Peyer's patch (tissue), 4 donors: Measurements from ENCODE around the gene MLX. TPM values are rescaled to one million over a fixed set of nuclear protein-coding genes. Genes with fewer than 3 reads are reported as not detected.

Experiments
- DNase-seq, 3 donors: peaks; one replicate each; pipeline ENCODE4 v3.0.0-alpha.2; 2017 to 2019
- H3K27ac ChIP-seq, 4 donors: fragments of 200-600 bp; sonication (generic); one replicate each; pipeline ENCODE4 v1.5.1; 2016 to 2019
- H3K27me3 ChIP-seq, 2 donors: fragments of 200-600 bp; sonication (generic); one replicate each; pipeline ENCODE4 v1.5.1; 2019
- H3K36me3 ChIP-seq, 3 donors: fragments of 200-600 bp; sonication (generic); one replicate each; pipeline ENCODE4 v1.5.1; 2016 to 2019
- H3K4me1 ChIP-seq, 4 donors: fragments of 200-600 bp; sonication (generic); one replicate each; pipeline ENCODE4 v1.5.1; 2016 to 2019
- H3K4me3 ChIP-seq, 4 donors: fragments of 200-600 bp; sonication (generic); 1 replicate in 3 of 4; 2 replicates in 1 of 4; pipeline ENCODE4 v1.5.1; 2016 to 2019; ENCODE audit warnings: mild to moderate bottlenecking in 1 of 4
- H3K9me3 ChIP-seq, 4 donors: fragments of 200-600 bp; sonication (generic); one replicate each; pipeline ENCODE4 v1.5.1; 2016 to 2019; ENCODE audit warnings: mild to moderate bottlenecking in 1 of 4
- POLR2A ChIP-seq, 2 donors: fragments of 450-650 bp; IDR thresholded peaks; one replicate each; pipeline ENCODE4 v1.5.1; 2017; ENCODE audit warnings: antibody characterized with exemption in 2 of 2, mild to moderate bottlenecking in 2 of 2, moderate library complexity in 2 of 2
- total RNA-seq, 4 donors: library from RNA; depleted of rRNA; stranded (reverse); fragments of >200 nt; gene quantifications; one replicate each; pipeline ENCODE4 v1.1.0, GENCODE V29; 2016
- TF ChIP-seq, protein P1 (sequence below), 6 experiments: fragments of 450-650 bp in 4 of 6; fragments of 200-600 bp in 2 of 6; sonication (generic) in 1 of 6; IDR thresholded peaks; one replicate each; pipeline ENCODE4 v1.5.1; 2017 to 2019; ENCODE audit warnings: antibody characterized with exemption in 6 of 6, mild to moderate bottlenecking in 3 of 6, moderate library complexity in 1 of 6

The MLX gene
- total RNA-seq, 4 donors from 2014 or later, result 65.2 to 180 (median 133) TPM

- peak overlapping the region in 1 of 4 donors; percentile 61 for H3K27ac ChIP-seq
These were observed 19.8 kb downstream of the MLX start for GRCh38 chr17:42586514-42587230.

DNA sequence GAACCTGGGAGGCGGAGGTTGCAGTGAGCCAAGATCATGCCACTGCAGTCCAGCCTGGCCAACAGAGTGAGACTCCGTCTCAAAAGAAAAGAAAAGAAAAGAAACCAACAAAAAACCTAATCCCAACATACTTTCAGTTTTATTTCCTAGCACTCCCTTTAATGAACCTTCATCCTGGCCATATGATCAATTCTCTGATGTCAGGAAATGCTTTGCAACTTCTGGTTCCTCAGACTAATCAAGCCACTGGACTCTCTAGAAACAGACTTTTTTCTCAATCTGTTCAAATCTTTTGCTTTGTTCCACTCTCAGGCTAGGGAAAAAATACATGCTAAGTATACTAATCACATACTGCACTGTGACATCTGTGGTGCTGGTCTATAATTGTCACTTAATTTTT lies 24.0 kb downstream of the MLX start:
- Histone ChIP-seq H3K4me3 (no peak overlapping the region), H3K27ac (no peak overlapping the region), H3K4me1 (peaks cover 0 to 11% (median 0%) of the 10 kb centered on the region in 4 donors), H3K36me3 (peaks cover 0 to 66% (median 0%) of the 10 kb centered on the region in 3 donors), H3K27me3 (no peaks in the 10 kb centered on the region), H3K9me3 (no peaks in the 10 kb centered on the region)
- no peak for TF ChIP-seq POLR2A (IDR thresholded peaks at IDR 0.05)
- TF ChIP-seq, protein P1, sequence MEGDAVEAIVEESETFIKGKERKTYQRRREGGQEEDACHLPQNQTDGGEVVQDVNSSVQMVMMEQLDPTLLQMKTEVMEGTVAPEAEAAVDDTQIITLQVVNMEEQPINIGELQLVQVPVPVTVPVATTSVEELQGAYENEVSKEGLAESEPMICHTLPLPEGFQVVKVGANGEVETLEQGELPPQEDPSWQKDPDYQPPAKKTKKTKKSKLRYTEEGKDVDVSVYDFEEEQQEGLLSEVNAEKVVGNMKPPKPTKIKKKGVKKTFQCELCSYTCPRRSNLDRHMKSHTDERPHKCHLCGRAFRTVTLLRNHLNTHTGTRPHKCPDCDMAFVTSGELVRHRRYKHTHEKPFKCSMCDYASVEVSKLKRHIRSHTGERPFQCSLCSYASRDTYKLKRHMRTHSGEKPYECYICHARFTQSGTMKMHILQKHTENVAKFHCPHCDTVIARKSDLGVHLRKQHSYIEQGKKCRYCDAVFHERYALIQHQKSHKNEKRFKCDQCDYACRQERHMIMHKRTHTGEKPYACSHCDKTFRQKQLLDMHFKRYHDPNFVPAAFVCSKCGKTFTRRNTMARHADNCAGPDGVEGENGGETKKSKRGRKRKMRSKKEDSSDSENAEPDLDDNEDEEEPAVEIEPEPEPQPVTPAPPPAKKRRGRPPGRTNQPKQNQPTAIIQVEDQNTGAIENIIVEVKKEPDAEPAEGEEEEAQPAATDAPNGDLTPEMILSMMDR (IDR thresholded peaks at IDR 0.05), result no peak
- no peak for DNase-seq

More at GRCh38 chr17:42586514-42587230, 19.8 kb downstream of the MLX start:
- peak in 2 of 3 donors; percentile 34 to 49 for DNase-seq
- no peaks in the 10 kb centered on the region for H3K9me3 ChIP-seq
- H3K36me3 ChIP-seq, result peaks cover 0 to 95% (median 3%) of the 10 kb centered on the region in 3 donors
- TF ChIP-seq, protein P1 (IDR thresholded peaks at IDR 0.05), result no peak
- TF ChIP-seq POLR2A (IDR thresholded peaks at IDR 0.05), result no peak
- H3K4me1 ChIP-seq, result peaks cover 0 to 11% (median 0%) of the 10 kb centered on the region in 4 donors
- H3K27me3 ChIP-seq, result no peaks in the 10 kb centered on the region
- H3K4me3 ChIP-seq, result no peak overlapping the region

DNA sequence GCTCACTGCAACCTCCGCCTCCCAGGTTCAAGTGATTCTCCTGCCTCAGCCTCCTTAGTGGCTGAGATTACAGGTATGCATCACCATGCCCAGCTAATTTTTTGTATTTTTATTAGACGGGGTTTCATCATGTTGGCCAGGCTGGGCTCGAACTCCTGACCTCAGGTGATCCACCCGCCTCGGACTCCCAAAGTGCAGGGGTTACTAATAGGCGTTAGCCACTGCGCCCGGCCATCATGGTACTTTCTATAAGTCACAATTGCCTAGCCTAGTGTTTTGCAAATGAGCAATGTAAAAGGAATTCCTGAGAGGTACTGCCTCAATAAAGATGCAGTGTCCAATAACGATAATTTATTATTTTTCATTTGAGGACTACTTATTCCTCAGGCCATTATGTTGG lies 24.5 kb downstream of the MLX start:
- Histone ChIP-seq H3K27ac (no peak overlapping the region), H3K9me3 (no peaks in the 10 kb centered on the region), H3K36me3 (peaks cover 0 to 62% (median 0%) of the 10 kb centered on the region in 3 donors), H3K4me1 (peaks cover 0 to 8% (median 0%) of the 10 kb centered on the region in 4 donors), H3K4me3 (no peak overlapping the region), H3K27me3 (no peaks in the 10 kb centered on the region)
- TF ChIP-seq, protein P1 (IDR thresholded peaks at IDR 0.05), result no peak
- no peak for TF ChIP-seq POLR2A (IDR thresholded peaks at IDR 0.05)
- DNase-seq, result no peak

DNA sequence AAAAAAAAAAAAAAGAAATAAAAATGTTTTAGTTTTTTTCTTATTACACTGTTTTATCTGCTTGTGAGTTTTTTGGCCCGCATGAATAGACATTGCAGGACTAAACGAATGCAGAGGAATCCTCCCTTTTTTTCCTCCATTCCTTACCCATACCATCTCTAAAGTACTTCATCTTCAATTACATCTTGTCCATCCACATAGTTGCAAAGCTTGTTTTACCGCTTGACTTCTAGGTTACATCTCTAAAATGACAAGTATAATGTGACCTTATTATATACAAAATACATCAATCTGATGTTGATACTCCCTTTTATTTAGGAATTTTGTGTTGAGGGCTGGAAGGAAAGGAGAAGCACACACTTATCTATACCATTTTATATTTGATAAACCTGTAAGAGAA lies 29.5 kb downstream of the MLX start:
- H3K36me3 ChIP-seq, result peaks cover 0 to 19% (median 0%) of the 10 kb centered on the region in 3 donors
- no peak for DNase-seq
- peaks cover 0 to 5% (median 0%) of the 10 kb centered on the region in 4 donors for H3K4me1 ChIP-seq
- H3K27me3 ChIP-seq, result no peaks in the 10 kb centered on the region
- TF ChIP-seq, protein P1 (IDR thresholded peaks at IDR 0.05), result no peak
- no peak for TF ChIP-seq POLR2A (IDR thresholded peaks at IDR 0.05)
- no peak overlapping the region for H3K4me3 ChIP-seq
- H3K9me3 ChIP-seq, result no peaks in the 10 kb centered on the region
- H3K27ac ChIP-seq, result no peak overlapping the region

- H3K27ac ChIP-seq, result no peak overlapping the region
- no peaks in the 10 kb centered on the region for H3K27me3 ChIP-seq
- no peaks in the 10 kb centered on the region for H3K9me3 ChIP-seq
- DNase-seq, result no peak
- H3K36me3 ChIP-seq, result peaks cover 0 to 9% (median 0%) of the 10 kb centered on the region in 3 donors
- H3K4me1 ChIP-seq, result peaks cover 0 to 5% (median 0%) of the 10 kb centered on the region in 4 donors
- no peak overlapping the region for H3K4me3 ChIP-seq
- TF ChIP-seq, protein P1 (IDR thresholded peaks at IDR 0.05), result no peak
- no peak for TF ChIP-seq POLR2A (IDR thresholded peaks at IDR 0.05)
These were observed 32.0 kb downstream of the MLX start for GRCh38 chr17:42598905-42599304.
